Measurements from ENCODE around the gene ABCA5.
"Not testable (repeated sequence)": the region's sequence is repeated elsewhere in the genome, so short reads cannot be mapped to it uniquely, and the experiment has no call there.

ABCA5 gene

DNA sequence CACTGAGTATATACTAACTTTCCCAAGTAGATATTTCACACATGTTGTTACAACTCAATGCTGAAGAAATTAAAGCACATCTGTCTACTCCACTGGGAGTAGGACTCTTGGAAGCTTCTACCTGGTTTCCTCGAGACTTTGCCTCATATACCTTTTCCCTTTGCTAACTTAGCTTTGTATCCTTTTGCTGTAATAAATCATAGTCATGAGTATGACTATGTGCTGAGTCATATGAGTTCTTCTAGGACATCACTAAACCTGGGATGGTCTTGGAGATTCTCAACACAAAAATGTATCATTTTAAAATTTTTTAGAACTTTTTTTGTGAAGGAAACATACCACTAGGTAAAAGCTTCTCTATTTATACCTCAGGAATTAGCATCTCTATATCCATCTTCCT is 39.8 kb downstream of the ABCA5 start:
- TF ChIP-seq, protein P1, sequence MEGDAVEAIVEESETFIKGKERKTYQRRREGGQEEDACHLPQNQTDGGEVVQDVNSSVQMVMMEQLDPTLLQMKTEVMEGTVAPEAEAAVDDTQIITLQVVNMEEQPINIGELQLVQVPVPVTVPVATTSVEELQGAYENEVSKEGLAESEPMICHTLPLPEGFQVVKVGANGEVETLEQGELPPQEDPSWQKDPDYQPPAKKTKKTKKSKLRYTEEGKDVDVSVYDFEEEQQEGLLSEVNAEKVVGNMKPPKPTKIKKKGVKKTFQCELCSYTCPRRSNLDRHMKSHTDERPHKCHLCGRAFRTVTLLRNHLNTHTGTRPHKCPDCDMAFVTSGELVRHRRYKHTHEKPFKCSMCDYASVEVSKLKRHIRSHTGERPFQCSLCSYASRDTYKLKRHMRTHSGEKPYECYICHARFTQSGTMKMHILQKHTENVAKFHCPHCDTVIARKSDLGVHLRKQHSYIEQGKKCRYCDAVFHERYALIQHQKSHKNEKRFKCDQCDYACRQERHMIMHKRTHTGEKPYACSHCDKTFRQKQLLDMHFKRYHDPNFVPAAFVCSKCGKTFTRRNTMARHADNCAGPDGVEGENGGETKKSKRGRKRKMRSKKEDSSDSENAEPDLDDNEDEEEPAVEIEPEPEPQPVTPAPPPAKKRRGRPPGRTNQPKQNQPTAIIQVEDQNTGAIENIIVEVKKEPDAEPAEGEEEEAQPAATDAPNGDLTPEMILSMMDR (conservative IDR thresholded peaks at IDR 0.05; ENCODE audit: control insufficient read depth, insufficient read depth, low read depth, low read length) = no peak
- H3K4me3 ChIP-seq (ENCODE audit: control insufficient read depth, low read depth, low read length) = no peak overlapping the region
- DNase-seq (ENCODE audit: low read depth) = peak; percentile 59

DNA sequence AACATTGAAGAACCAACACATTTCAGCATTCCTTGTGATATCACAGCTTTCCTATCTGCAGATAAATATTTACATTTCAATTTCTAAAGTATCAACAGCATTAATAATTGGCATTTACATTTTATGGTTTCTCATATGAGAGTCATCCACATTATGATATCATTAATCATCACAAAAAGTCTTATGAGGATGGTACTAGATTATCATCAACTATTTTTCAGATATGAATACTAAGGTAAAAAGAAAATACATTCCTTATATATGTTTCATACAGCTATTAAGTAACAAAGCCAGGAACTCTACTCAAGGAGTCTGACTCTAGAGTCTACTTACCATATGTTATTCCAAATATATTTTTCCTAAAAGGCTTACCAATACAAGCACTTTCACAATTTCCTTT is 40.7 kb downstream of the ABCA5 start:
- TF ChIP-seq, protein P1 (conservative IDR thresholded peaks at IDR 0.05; ENCODE audit: control insufficient read depth, insufficient read depth, low read depth, low read length) = no peak
- no peak overlapping the region for H3K4me3 ChIP-seq (ENCODE audit: control insufficient read depth, low read depth, low read length)
- DNase-seq (ENCODE audit: low read depth) = no peak

DNA sequence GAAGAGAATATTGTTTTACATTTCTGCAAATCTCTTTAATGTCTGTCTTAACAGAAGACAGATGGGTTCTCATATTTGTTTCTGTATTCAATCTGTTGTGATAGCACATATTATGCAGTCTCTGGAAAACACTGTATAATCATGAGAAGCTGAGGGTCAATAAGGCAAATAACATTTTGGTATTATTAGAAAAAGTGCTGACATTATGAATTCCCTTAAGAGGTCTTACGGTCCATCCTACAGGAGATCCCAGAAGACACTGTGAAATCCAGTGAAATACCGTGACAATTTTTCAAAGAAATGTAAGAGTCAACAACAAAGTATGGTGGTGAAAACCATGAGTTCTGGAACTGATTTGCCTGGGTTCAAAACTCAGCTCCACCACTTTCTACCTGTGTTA is 42.3 kb downstream of the ABCA5 start:
- DNase-seq (ENCODE audit: low read depth) = no peak
- H3K4me3 ChIP-seq (ENCODE audit: control insufficient read depth, low read depth, low read length) = no peak overlapping the region
- TF ChIP-seq, protein P1 (conservative IDR thresholded peaks at IDR 0.05; ENCODE audit: control insufficient read depth, insufficient read depth, low read depth, low read length) = no peak

DNA sequence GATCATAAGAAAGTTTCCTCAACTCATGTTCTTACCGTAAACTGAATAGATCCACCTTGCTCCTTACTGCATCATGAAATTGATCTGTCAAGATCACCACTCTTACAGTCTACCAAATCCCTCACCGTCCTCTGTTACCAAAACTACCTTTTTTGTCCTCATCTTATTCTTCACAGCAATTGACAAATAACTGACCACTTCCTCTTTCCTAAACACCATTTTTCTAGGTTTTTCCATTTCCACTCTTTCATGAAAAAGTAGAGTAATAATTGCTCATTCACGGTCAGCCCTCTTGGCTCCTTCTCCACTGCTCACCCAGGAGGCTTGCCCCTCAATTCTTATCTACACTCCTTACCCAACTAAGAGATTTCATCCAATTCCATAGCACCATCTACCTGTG is 44.9 kb downstream of the ABCA5 start:
- TF ChIP-seq, protein P1 (conservative IDR thresholded peaks at IDR 0.05; ENCODE audit: control insufficient read depth, insufficient read depth, low read depth, low read length) = no peak

GRCh38 chr17:69276279-69276678 is 50.7 kb downstream of the ABCA5 start:
- not testable (repeated sequence) for H3K4me3 ChIP-seq (ENCODE audit: control insufficient read depth, low read depth, low read length); DNase-seq (ENCODE audit: low read depth)

More for the DNA sequence above, 44.9 kb downstream of the ABCA5 start:
- no peak overlapping the region for H3K4me3 ChIP-seq (ENCODE audit: control insufficient read depth, low read depth, low read length)
- no peak for DNase-seq (ENCODE audit: low read depth)

- no peak for DNase-seq (ENCODE audit: low read depth)
- TF ChIP-seq, protein P1 (conservative IDR thresholded peaks at IDR 0.05; ENCODE audit: control insufficient read depth, insufficient read depth, low read depth, low read length) = no peak
- H3K4me3 ChIP-seq (ENCODE audit: control insufficient read depth, low read depth, low read length) = no peak overlapping the region
Measured at GRCh38 chr17:69275751-69276150, 51.2 kb downstream of the ABCA5 start.

- TF ChIP-seq, protein P1 (conservative IDR thresholded peaks at IDR 0.05; ENCODE audit: control insufficient read depth, insufficient read depth, low read depth, low read length) = no peak
- DNase-seq (ENCODE audit: low read depth) = no peak
- no peak overlapping the region for H3K4me3 ChIP-seq (ENCODE audit: control insufficient read depth, low read depth, low read length)
Measured at GRCh38 chr17:69271023-69271422, 55.9 kb downstream of the ABCA5 start.
